ENCODE data around the gene BPI.

GRCh38 chr20:38344107-38344701 is 40.2 kb downstream of the BPI start:
- TF ChIP-seq CTCF (IDR thresholded peaks at IDR 0.05) (no peak), POLR2A (IDR thresholded peaks at IDR 0.05) (no peak)
